ENCODE measurements around the gene CYP11A1.

GRCh38 chr15:74387141-74387541 lies 19.7 kb upstream of the CYP11A1 start:
- TF ChIP-seq CTCF (IDR thresholded peaks at IDR 0.05 in 4 of 5, conservative IDR thresholded peaks at IDR 0.05 in 1 of 5), result no peak
- no peak for TF ChIP-seq POLR2A (IDR thresholded peaks at IDR 0.05)

Data from gastrocnemius medialis (tissue), 4 donors.